ENCODE measurements around the gene COL23A1. TPM values are rescaled to one million over a fixed set of nuclear protein-coding genes. Genes with fewer than 3 reads are reported as not detected.
A peak's percentile ranks its signal among the peaks of the same experiment; 100 is the strongest.
"Not testable (repeated sequence)": the region's sequence is repeated elsewhere in the genome, so short reads cannot be mapped to it uniquely, and the experiment has no call there.

Gene COL23A1
- total RNA-seq, 1 donor from 2014 or later, result 0.12 TPM

GRCh38 chr5:178319541-178320041 is 270.6 kb downstream of the COL23A1 start:
- DNase-seq (ENCODE audit: low spot score), result peak; percentile 92
- H3K9me3 Mint-ChIP-seq (ENCODE audit: low read depth), result peaks cover 4% of the 10 kb centered on the region
- no peak overlapping the region for H3K27ac Mint-ChIP-seq (ENCODE audit: unreplicated experiment)
- no peaks in the 10 kb centered on the region for H3K36me3 Mint-ChIP-seq (ENCODE audit: low read depth)
- H3K4me3 Mint-ChIP-seq (ENCODE audit: unreplicated experiment), result no peak overlapping the region
- no peaks in the 10 kb centered on the region for H3K4me1 Mint-ChIP-seq (ENCODE audit: low read depth)
- TF ChIP-seq CTCF (IDR thresholded peaks at IDR 0.05), result no peak
- peaks cover 7% of the 10 kb centered on the region for H3K27me3 Mint-ChIP-seq (ENCODE audit: low read depth)

GRCh38 chr5:178318893-178319292 is 271.3 kb downstream of the COL23A1 start:
- Mint-ChIP-seq H3K9me3 (ENCODE audit: low read depth) (peaks cover 4% of the 10 kb centered on the region), H3K4me1 (ENCODE audit: low read depth) (no peaks in the 10 kb centered on the region)
- no peak for TF ChIP-seq CTCF (IDR thresholded peaks at IDR 0.05)

GRCh38 chr5:178318382-178318781 is 271.8 kb downstream of the COL23A1 start:
- DNase-seq (ENCODE audit: low spot score), result peak; percentile 60
- H3K4me1 Mint-ChIP-seq (ENCODE audit: low read depth), result no peaks in the 10 kb centered on the region
- no peak for TF ChIP-seq CTCF (IDR thresholded peaks at IDR 0.05)
- no peak overlapping the region for H3K4me3 Mint-ChIP-seq (ENCODE audit: unreplicated experiment)
- peaks cover 4% of the 10 kb centered on the region for H3K9me3 Mint-ChIP-seq (ENCODE audit: low read depth)
- no peak overlapping the region for H3K27ac Mint-ChIP-seq (ENCODE audit: unreplicated experiment)
- no peaks in the 10 kb centered on the region for H3K36me3 Mint-ChIP-seq (ENCODE audit: low read depth)
- H3K27me3 Mint-ChIP-seq (ENCODE audit: low read depth), result peaks cover 5% of the 10 kb centered on the region

More at GRCh38 chr5:178318893-178319292, 271.3 kb downstream of the COL23A1 start:
- Mint-ChIP-seq H3K36me3 (ENCODE audit: low read depth) (no peaks in the 10 kb centered on the region), H3K4me3 (ENCODE audit: unreplicated experiment) (no peak overlapping the region), H3K27me3 (ENCODE audit: low read depth) (peaks cover 7% of the 10 kb centered on the region), H3K27ac (ENCODE audit: unreplicated experiment) (no peak overlapping the region)
- peak; percentile 54 for DNase-seq (ENCODE audit: low spot score)

GRCh38 chr5:178317727-178318126 is 272.5 kb downstream of the COL23A1 start:
- H3K9me3 Mint-ChIP-seq (ENCODE audit: low read depth); H3K4me1 Mint-ChIP-seq (ENCODE audit: low read depth); DNase-seq (ENCODE audit: low spot score); H3K27ac Mint-ChIP-seq (ENCODE audit: unreplicated experiment); H3K4me3 Mint-ChIP-seq (ENCODE audit: unreplicated experiment); H3K36me3 Mint-ChIP-seq (ENCODE audit: low read depth); H3K27me3 Mint-ChIP-seq (ENCODE audit: low read depth): not testable (repeated sequence)

- Mint-ChIP-seq H3K4me3 (ENCODE audit: unreplicated experiment) (no peak overlapping the region), H3K36me3 (ENCODE audit: low read depth) (no peaks in the 10 kb centered on the region), H3K27me3 (ENCODE audit: low read depth) (peaks cover 5% of the 10 kb centered on the region), H3K4me1 (ENCODE audit: low read depth) (no peaks in the 10 kb centered on the region), H3K9me3 (ENCODE audit: low read depth) (peaks cover 4% of the 10 kb centered on the region), H3K27ac (ENCODE audit: unreplicated experiment) (no peak overlapping the region)
- no peak for TF ChIP-seq CTCF (IDR thresholded peaks at IDR 0.05)
- peak; percentile 56 for DNase-seq (ENCODE audit: low spot score)
These were observed 275.0 kb downstream of the COL23A1 start for GRCh38 chr5:178314961-178315820.

All from chondrocyte (in vitro differentiated cells).